Heart left ventricle (tissue), 16 donors: ENCODE measurements around the gene CMIP. TPM values are rescaled to one million over a fixed set of nuclear protein-coding genes. Genes with fewer than 3 reads are reported as not detected.

ENCODE experiments used
- ATAC-seq, 4 donors: fragments of 200-7000 bp; cut with Tn5 transposase; one replicate each; pipeline ENCODE4 v1.9.1; 2020 to 2022; ENCODE audit warnings: moderate library complexity in 4 of 4, mild to moderate bottlenecking in 3 of 4, moderate number of reproducible peaks in 1 of 4
- DNase-seq, 5 donors: peaks; one replicate each; pipeline ENCODE4 v3.0.0-alpha.2; 2020
- H3K27ac ChIP-seq, 12 donors: fragments of 200-600 bp; sonication (generic) in 4 of 12; one replicate each; pipeline versions ENCODE4 v1.5.0 to v1.8.0; 2016 to 2022; ENCODE audit warnings: mild to moderate bottlenecking in 2 of 12
- H3K27me3 ChIP-seq, 9 donors: fragments of 200-600 bp; sonication (generic) in 2 of 9; one replicate each; pipeline versions ENCODE4 v1.5.1 to v1.8.0; 2016 to 2022; ENCODE audit warnings: mild to moderate bottlenecking in 3 of 9
- H3K36me3 ChIP-seq, 9 donors: fragments of 200-600 bp; sonication (generic) in 2 of 9; one replicate each; pipeline versions ENCODE4 v1.5.0 to v1.8.0; 2018 to 2022; ENCODE audit warnings: mild to moderate bottlenecking in 2 of 9
- H3K4me1 ChIP-seq, 12 donors: fragments of 200-600 bp; sonication (generic) in 4 of 12; one replicate each; pipeline versions ENCODE4 v1.5.0 to v1.8.0; 2016 to 2022; ENCODE audit warnings: mild to moderate bottlenecking in 3 of 12
- H3K4me3 ChIP-seq, 12 donors: fragments of 200-600 bp; sonication (generic) in 4 of 12; one replicate each; pipeline versions ENCODE4 v1.5.0 to v1.8.0; 2017 to 2022; ENCODE audit warnings: mild to moderate bottlenecking in 9 of 12, moderate library complexity in 4 of 12
- H3K9me3 ChIP-seq, 12 donors: fragments of 200-600 bp; sonication (generic) in 4 of 12; one replicate each; pipeline versions ENCODE4 v1.5.0 to v1.8.0; 2016 to 2022; ENCODE audit warnings: mild to moderate bottlenecking in 1 of 12
- POLR2A ChIP-seq, 2 donors: fragments of 450-650 bp; IDR thresholded peaks; one replicate each; pipeline ENCODE4 v1.6.1; 2017; ENCODE audit warnings: antibody characterized with exemption in 2 of 2, mild to moderate bottlenecking in 2 of 2, moderate library complexity in 2 of 2
- WGBS, 4 donors: extraction: QIAGEN DNeasy Blood & Tissue Kit in 2 of 4; methylation state at CpG; one replicate each; pipeline versions ENCODE4 v1.1.5 to v1.1.7; 2013 to 2018; 5-methylcytosine and 5-hydroxymethylcytosine counted together
- intact Hi-C, 10 donors: fragments of 100-400 bp; cut with DNase I; formaldehyde crosslinking; loops; one replicate each; pipeline versions ENCODE4 v1.11.1 to v1.14.2; 2022
- polyA plus RNA-seq, 2 donors: library from polyadenylated mRNA; stranded (reverse); fragments of 200-250 nt; gene quantifications; one replicate each; pipeline ENCODE4 v1.2.3, GENCODE V29; 2013
- total RNA-seq, 9 donors: library from RNA; depleted of rRNA in 2 of 9; stranded (reverse); fragments of >200 nt in 2 of 9; fragmentation: NEBNext Ultra II Directional in 3 of 9; extraction: Animal tissue kit (Norgen Biotek cat#: 25700) in 3 of 9; gene quantifications; one replicate each; pipeline versions ENCODE4 v1.1.0 to v1.2.4, GENCODE V29; 2016 to 2023
- TF ChIP-seq, protein P1 (sequence below), 12 donors: fragments of 200-600 bp; sonication (generic) in 4 of 12; IDR thresholded peaks; one replicate each; pipeline versions ENCODE4 v1.5.0 to v1.8.0; 2018 to 2022; ENCODE audit warnings: antibody characterized with exemption in 12 of 12, mild to moderate bottlenecking in 5 of 12
- donor health status: ischemic (EF 13 %, LVEDD 7.1; RV severe dilation, severe dysfunction).
- donor health status: healthy with polysubstance abuse.
- donor health status: DM: no; HTN: yes; CAD: no.
- donor health status: DM: no; HTN: no; CAD: no.
- donor health status: ischemic (EF 25% LVEDD 6.9; RV normal size, moderate dysfunction).
- donor health status: ischemic (EF 25% LVEDD 5.7; RV mildly dilated, moderate dysfunction).
- donor health status: healthy.
- donor health status: DM: yes; HTN: yes; CAD: no.
- donor health status: ischemic (EF 35%, LVEDD 5.7; RV mildly dilated, moderate dysfunction).
- donor health status: nonischemic (EF 11% LVEDD 7.7; RV severe dilation, severe dysfunction).
- donor health status: DM: yes; HTN: yes; CAD: no.
- donor health status: PGD.
- donor health status: ischemic (EF 29% LVEDD 5.4; RV normal size, mild dysfunction).
- donor health status: nonischemic (EF 23%, LVEDD 6.1; RV moderate dilation, normal function).

Gene CMIP
- total and polyA plus RNA-seq, 11 donors: 4.1 to 48.8 (median 10.6) TPM

DNA sequence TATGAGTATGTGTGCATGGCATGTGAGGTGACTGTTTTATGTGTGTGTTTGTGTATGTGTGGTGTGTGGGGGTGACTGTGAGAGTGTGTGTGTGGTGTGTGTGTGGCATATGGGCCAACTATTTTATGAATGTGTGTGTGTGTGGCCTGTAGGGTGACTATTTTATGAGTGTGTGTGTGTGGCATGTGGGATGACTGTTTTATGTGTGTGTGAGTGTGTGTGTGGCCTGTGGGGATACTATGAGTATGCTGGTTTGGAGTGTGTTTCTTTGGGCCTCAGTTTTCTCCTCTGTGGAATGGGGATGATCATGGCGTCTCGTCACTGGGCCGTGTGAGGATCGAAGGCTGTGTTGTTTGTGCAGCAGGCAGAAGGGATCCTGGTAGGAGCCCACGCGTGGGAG lies 182.4 kb downstream of the CMIP start:
- H3K9me3 ChIP-seq: no peaks in the 10 kb centered on the region

DNA sequence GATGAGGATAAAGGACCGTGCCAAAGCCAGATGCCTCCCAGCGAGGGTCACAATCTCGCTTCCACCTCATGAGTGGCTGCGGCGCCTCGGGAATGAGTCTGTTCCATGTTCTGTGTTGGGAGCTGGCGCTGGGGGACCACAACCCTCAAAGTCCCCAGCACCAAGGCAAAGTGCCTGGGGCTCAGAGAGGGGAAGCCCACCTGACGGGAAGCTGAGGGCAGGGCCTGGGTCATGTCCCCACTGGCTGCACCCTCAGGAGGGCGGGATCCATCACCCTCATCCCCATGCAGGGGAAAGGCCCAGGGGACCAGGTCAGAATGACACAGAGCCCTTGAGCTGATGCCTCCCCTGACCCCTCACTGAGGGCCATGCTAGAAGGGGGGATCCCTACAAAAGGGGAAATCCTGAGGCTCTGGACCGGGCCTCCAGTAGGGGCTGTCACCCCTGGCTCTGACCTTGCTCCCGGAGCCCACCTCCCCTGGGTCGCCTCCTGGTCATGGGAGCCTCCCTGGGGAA lies 183.2 kb downstream of the CMIP start:
- peaks cover 0 to 7% (median 0%) of the 10 kb centered on the region in 9 donors for H3K36me3 ChIP-seq
- DNase-seq (peak in 1 of 5 donors; percentile 50), ATAC-seq (no peak)
- H3K9me3 ChIP-seq: no peaks in the 10 kb centered on the region
- H3K27ac ChIP-seq: no peak overlapping the region
- H3K27me3 ChIP-seq: no peaks in the 10 kb centered on the region
- peaks cover 0 to 27% (median 13%) of the 10 kb centered on the region in 12 donors for H3K4me1 ChIP-seq
- H3K4me3 ChIP-seq: no peak overlapping the region
- no peak for TF ChIP-seq POLR2A (IDR thresholded peaks at IDR 0.05)
- TF ChIP-seq, protein P1, sequence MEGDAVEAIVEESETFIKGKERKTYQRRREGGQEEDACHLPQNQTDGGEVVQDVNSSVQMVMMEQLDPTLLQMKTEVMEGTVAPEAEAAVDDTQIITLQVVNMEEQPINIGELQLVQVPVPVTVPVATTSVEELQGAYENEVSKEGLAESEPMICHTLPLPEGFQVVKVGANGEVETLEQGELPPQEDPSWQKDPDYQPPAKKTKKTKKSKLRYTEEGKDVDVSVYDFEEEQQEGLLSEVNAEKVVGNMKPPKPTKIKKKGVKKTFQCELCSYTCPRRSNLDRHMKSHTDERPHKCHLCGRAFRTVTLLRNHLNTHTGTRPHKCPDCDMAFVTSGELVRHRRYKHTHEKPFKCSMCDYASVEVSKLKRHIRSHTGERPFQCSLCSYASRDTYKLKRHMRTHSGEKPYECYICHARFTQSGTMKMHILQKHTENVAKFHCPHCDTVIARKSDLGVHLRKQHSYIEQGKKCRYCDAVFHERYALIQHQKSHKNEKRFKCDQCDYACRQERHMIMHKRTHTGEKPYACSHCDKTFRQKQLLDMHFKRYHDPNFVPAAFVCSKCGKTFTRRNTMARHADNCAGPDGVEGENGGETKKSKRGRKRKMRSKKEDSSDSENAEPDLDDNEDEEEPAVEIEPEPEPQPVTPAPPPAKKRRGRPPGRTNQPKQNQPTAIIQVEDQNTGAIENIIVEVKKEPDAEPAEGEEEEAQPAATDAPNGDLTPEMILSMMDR (IDR thresholded peaks at IDR 0.05): no peak
- intact Hi-C loops: loop anchor here in 3 of 10 donors (10.0 kb wide), 3 partner anchors 67 to 223 kb away; partner anchors contain the start of gene CMIP (in 1 of the 3)
- WGBS, 4 donors: 92 to 100% (median 96%) methylated on average over 9 to 12 of the region's 12 CpGs

More for the DNA sequence above, 182.4 kb downstream of the CMIP start:
- WGBS, 4 donors: 91 to 98% (median 94%) methylated on average over 6 of the region's 6 CpGs
- peaks cover 0 to 14% (median 0%) of the 10 kb centered on the region in 9 donors for H3K36me3 ChIP-seq
- H3K27ac ChIP-seq: no peak overlapping the region
- ATAC-seq (no peak), DNase-seq (no peak)
- peaks cover 0 to 19% (median 13%) of the 10 kb centered on the region in 12 donors for H3K4me1 ChIP-seq
- TF ChIP-seq, protein P1 (IDR thresholded peaks at IDR 0.05): no peak
- no peak for TF ChIP-seq POLR2A (IDR thresholded peaks at IDR 0.05)
- intact Hi-C loops: loop anchor here in 3 of 10 donors (10.0 kb wide), 3 partner anchors 68 to 222 kb away; partner anchors contain the start of gene CMIP (in 1 of the 3)
- H3K27me3 ChIP-seq: no peaks in the 10 kb centered on the region
- H3K4me3 ChIP-seq: no peak overlapping the region

DNA sequence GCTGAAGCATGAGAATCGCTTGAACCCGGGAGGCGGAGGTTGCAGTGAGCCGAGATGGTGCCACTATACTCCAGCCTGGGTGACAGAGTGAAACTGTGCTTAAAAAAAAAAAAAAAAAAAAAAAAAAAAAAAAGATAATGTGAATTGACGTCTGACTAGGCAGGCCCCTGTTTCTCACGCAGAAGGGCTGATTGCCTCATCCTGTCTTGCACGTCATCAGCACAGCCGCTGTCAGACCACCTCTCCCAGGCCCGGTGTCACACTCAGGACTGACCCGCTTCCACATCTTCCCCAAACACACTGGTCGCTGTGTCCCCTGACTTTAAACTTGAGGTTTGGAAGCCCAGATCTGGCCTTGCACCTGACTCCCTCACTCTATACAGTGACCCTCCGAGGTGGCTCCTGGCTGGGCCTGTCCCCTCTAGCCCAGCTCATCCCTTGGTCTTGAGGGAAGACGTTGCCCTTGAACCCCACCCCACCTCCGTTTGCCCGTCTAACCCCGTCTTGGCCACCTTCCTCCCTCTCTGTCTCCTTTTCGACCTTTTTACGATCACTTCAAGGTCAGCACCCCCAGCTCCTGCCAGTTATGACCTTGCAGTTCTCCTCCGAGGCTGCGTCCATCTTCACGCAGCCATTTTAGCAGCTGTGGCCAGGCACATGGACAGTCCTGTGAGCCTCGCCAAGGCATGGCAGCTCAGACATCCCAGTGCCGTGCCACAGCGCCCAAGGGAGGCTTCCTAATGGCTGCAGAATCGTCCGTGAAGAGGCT lies 184.6 kb downstream of the CMIP start:
- no peak for ATAC-seq
- peak in 1 of 5 donors; percentile 28 for DNase-seq
- H3K4me1 ChIP-seq: peaks cover 0 to 41% (median 15%) of the 10 kb centered on the region in 12 donors
- H3K27me3 ChIP-seq: no peaks in the 10 kb centered on the region
- 92 to 95% (median 94%) methylated on average over 26 of the region's 26 CpGs for WGBS, 4 donors
- peaks cover 0 to 4% (median 0%) of the 10 kb centered on the region in 9 donors for H3K36me3 ChIP-seq
- intact Hi-C loops: loop anchor here in 3 of 10 donors (10.0 kb wide), 3 partner anchors 66 to 224 kb away; partner anchors contain the start of gene CMIP (in 1 of the 3)
- H3K9me3 ChIP-seq: no peaks in the 10 kb centered on the region
- TF ChIP-seq, protein P1 (IDR thresholded peaks at IDR 0.05): no peak
- TF ChIP-seq POLR2A (IDR thresholded peaks at IDR 0.05): no peak
- no peak overlapping the region for H3K27ac ChIP-seq
- H3K4me3 ChIP-seq: no peak overlapping the region
